Measurements from ENCODE around the gene ZNF564. TPM values are rescaled to one million over a fixed set of nuclear protein-coding genes. Genes with fewer than 3 reads are reported as not detected.
A peak's percentile ranks its signal among the peaks of the same experiment; 100 is the strongest.

The ZNF564 gene
- total and polyA plus RNA-seq, 2 of the 13 experiments (the other 11 are each of a cell fraction or from before 2014, with no cell fraction given) = 2.3 to 11.1 TPM

DNA sequence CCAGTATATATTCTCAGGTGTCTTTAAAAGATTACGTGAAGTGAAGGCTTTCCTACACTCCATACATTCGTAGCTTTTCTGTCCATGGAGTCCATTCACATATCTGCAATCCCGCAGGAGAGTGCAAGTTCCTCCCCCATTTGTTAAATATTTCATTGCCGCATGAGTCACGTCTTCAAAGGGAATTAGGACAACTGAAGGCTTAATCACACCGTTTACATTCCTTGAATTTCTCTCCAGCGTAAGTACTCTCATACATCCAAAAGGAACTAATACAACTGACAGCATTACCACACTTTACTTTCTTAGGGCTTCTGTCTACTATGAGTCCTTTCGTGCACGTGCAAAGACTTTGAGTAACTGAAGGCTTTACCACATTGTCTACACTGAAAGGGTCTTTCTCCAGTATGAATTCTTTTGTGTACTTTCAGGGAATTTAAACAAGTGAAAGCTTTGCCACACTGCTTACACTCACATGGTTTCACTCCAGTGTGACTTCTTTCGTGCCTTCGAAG is 29.0 kb upstream of the ZNF564 start (continued):
- TF ChIP-seq, protein P1, sequence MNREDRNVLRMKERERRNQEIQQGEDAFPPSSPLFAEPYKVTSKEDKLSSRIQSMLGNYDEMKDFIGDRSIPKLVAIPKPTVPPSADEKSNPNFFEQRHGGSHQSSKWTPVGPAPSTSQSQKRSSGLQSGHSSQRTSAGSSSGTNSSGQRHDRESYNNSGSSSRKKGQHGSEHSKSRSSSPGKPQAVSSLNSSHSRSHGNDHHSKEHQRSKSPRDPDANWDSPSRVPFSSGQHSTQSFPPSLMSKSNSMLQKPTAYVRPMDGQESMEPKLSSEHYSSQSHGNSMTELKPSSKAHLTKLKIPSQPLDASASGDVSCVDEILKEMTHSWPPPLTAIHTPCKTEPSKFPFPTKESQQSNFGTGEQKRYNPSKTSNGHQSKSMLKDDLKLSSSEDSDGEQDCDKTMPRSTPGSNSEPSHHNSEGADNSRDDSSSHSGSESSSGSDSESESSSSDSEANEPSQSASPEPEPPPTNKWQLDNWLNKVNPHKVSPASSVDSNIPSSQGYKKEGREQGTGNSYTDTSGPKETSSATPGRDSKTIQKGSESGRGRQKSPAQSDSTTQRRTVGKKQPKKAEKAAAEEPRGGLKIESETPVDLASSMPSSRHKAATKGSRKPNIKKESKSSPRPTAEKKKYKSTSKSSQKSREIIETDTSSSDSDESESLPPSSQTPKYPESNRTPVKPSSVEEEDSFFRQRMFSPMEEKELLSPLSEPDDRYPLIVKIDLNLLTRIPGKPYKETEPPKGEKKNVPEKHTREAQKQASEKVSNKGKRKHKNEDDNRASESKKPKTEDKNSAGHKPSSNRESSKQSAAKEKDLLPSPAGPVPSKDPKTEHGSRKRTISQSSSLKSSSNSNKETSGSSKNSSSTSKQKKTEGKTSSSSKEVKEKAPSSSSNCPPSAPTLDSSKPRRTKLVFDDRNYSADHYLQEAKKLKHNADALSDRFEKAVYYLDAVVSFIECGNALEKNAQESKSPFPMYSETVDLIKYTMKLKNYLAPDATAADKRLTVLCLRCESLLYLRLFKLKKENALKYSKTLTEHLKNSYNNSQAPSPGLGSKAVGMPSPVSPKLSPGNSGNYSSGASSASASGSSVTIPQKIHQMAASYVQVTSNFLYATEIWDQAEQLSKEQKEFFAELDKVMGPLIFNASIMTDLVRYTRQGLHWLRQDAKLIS (CRISPR knock-in tag; IDR thresholded peaks at IDR 0.05) = no peak
- TF ChIP-seq, protein P2, sequence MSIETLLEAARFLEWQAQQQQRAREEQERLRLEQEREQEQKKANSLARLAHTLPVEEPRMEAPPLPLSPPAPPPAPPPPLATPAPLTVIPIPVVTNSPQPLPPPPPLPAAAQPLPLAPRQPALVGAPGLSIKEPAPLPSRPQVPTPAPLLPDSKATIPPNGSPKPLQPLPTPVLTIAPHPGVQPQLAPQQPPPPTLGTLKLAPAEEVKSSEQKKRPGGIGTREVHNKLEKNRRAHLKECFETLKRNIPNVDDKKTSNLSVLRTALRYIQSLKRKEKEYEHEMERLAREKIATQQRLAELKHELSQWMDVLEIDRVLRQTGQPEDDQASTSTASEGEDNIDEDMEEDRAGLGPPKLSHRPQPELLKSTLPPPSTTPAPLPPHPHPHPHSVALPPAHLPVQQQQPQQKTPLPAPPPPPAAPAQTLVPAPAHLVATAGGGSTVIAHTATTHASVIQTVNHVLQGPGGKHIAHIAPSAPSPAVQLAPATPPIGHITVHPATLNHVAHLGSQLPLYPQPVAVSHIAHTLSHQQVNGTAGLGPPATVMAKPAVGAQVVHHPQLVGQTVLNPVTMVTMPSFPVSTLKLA (IDR thresholded peaks at IDR 0.05) = no peak
- TF ChIP-seq JUN (CRISPR knock-in tag; IDR thresholded peaks at IDR 0.05) (no peak), ZNF572 (CRISPR knock-in tag; IDR thresholded peaks at IDR 0.05) (no peak), HMG20A (CRISPR knock-in tag; IDR thresholded peaks at IDR 0.05; ENCODE audit: borderline replicate concordance) (no peak), KLF15 (CRISPR knock-in tag; IDR thresholded peaks at IDR 0.05; ENCODE audit: borderline replicate concordance) (no peak), ZFAT (CRISPR knock-in tag; conservative IDR thresholded peaks at IDR 0.05) (no peak), ZNF564 (CRISPR knock-in tag; IDR thresholded peaks at IDR 0.05) (no peak), ZFP41 (CRISPR knock-in tag; IDR thresholded peaks at IDR 0.05; ENCODE audit: borderline replicate concordance) (no peak), RBM39 (IDR thresholded peaks at IDR 0.05; ENCODE audit: low read depth, low read length, poor library complexity, severe bottlenecking) (no peak)
- TF ChIP-seq, protein P3, sequence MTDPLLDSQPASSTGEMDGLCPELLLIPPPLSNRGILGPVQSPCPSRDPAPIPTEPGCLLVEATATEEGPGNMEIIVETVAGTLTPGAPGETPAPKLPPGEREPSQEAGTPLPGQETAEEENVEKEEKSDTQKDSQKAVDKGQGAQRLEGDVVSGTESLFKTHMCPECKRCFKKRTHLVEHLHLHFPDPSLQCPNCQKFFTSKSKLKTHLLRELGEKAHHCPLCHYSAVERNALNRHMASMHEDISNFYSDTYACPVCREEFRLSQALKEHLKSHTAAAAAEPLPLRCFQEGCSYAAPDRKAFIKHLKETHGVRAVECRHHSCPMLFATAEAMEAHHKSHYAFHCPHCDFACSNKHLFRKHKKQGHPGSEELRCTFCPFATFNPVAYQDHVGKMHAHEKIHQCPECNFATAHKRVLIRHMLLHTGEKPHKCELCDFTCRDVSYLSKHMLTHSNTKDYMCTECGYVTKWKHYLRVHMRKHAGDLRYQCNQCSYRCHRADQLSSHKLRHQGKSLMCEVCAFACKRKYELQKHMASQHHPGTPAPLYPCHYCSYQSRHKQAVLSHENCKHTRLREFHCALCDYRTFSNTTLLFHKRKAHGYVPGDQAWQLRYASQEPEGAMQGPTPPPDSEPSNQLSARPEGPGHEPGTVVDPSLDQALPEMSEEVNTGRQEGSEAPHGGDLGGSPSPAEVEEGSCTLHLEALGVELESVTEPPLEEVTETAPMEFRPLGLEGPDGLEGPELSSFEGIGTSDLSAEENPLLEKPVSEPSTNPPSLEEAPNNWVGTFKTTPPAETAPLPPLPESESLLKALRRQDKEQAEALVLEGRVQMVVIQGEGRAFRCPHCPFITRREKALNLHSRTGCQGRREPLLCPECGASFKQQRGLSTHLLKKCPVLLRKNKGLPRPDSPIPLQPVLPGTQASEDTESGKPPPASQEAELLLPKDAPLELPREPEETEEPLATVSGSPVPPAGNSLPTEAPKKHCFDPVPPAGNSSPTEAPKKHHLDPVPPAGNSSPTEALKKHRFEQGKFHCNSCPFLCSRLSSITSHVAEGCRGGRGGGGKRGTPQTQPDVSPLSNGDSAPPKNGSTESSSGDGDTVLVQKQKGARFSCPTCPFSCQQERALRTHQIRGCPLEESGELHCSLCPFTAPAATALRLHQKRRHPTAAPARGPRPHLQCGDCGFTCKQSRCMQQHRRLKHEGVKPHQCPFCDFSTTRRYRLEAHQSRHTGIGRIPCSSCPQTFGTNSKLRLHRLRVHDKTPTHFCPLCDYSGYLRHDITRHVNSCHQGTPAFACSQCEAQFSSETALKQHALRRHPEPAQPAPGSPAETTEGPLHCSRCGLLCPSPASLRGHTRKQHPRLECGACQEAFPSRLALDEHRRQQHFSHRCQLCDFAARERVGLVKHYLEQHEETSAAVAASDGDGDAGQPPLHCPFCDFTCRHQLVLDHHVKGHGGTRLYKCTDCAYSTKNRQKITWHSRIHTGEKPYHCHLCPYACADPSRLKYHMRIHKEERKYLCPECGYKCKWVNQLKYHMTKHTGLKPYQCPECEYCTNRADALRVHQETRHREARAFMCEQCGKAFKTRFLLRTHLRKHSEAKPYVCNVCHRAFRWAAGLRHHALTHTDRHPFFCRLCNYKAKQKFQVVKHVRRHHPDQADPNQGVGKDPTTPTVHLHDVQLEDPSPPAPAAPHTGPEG (CRISPR knock-in tag; IDR thresholded peaks at IDR 0.05) = no peak
- TF ChIP-seq, protein P4, sequence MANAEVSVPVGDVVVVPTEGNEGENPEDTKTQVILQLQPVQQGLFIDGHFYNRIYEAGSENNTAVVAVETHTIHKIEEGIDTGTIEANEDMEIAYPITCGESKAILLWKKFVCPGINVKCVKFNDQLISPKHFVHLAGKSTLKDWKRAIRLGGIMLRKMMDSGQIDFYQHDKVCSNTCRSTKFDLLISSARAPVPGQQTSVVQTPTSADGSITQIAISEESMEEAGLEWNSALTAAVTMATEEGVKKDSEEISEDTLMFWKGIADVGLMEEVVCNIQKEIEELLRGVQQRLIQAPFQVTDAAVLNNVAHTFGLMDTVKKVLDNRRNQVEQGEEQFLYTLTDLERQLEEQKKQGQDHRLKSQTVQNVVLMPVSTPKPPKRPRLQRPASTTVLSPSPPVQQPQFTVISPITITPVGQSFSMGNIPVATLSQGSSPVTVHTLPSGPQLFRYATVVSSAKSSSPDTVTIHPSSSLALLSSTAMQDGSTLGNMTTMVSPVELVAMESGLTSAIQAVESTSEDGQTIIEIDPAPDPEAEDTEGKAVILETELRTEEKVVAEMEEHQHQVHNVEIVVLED (CRISPR knock-in tag; IDR thresholded peaks at IDR 0.05; ENCODE audit: borderline replicate concordance) = no peak
- TF ChIP-seq, protein P5, sequence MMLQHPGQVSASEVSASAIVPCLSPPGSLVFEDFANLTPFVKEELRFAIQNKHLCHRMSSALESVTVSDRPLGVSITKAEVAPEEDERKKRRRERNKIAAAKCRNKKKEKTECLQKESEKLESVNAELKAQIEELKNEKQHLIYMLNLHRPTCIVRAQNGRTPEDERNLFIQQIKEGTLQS (CRISPR knock-in tag; IDR thresholded peaks at IDR 0.05) = 0 out of 2 replicates have a peak, but pooled peaks have one; percentile 39
- TF ChIP-seq, protein P6, sequence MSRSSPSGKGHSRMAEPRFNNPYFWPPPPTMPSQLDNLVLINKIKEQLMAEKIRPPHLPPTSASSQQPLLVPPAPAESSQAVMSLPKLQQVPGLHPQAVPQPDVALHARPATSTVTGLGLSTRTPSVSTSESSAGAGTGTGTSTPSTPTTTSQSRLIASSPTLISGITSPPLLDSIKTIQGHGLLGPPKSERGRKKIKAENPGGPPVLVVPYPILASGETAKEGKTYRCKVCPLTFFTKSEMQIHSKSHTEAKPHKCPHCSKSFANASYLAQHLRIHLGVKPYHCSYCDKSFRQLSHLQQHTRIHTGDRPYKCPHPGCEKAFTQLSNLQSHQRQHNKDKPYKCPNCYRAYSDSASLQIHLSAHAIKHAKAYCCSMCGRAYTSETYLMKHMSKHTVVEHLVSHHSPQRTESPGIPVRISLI (CRISPR knock-in tag; IDR thresholded peaks at IDR 0.05; ENCODE audit: borderline replicate concordance) = no peak
